Panc1 (cell line): ENCODE measurements around the gene ADGRG7. TPM values are rescaled to one million over a fixed set of nuclear protein-coding genes. Genes with fewer than 3 reads are reported as not detected.
A peak's percentile ranks its signal among the peaks of the same experiment; 100 is the strongest.

Source experiments
- ATAC-seq: fragments of 200-7000 bp; cut with Tn5 transposase; 2 replicates; pipeline ENCODE4 v1.9.1; 2020; ENCODE audit warnings: mild to moderate bottlenecking, moderate library complexity
- BruUV-seq: library from RNA; stranded (reverse); fragments of 400-500 nt; replicated peaks from 2 replicates; lab custom pipeline; 2021; lab: Mats Ljungman, UMichigan
- CTCF ChIA-PET: fragments of 300-600 bp; sonication (Branson Sonifier 250); formaldehyde crosslinking; loops from one replicate; lab custom pipeline; 2022; ENCODE audit warnings: antibody characterized with exemption; lab: Charles Lee
- POLR2A ChIA-PET: fragments of 300-600 bp; sonication (Branson Sonifier 250); formaldehyde crosslinking; loops from one replicate; lab custom pipeline; 2022; ENCODE audit warnings: antibody characterized with exemption; lab: Charles Lee
- DNase-seq: peaks from one replicate; pipeline ENCODE4 v3.0.0-alpha.2; 2010; ENCODE audit warnings: low read depth, low spot score
- H3K27ac ChIP-seq: 2 replicates; pipeline ENCODE4 v1.5.1; 2011; ENCODE audit warnings: mild to moderate bottlenecking, low read length, inconsistent platforms
- H3K27me3 ChIP-seq: fragments of 200-500 bp; sonication (Bioruptor generic); 2 replicates; pipeline ENCODE4 v1.6.0; 2014; ENCODE audit warnings: low read length, inconsistent platforms; ENCODE audit not compliant: control insufficient read depth, insufficient read depth
- H3K36me3 ChIP-seq: fragments of 200-500 bp; sonication (Bioruptor generic); 2 replicates; pipeline ENCODE4 v1.5.1; 2014; ENCODE audit warnings: inconsistent platforms, mild to moderate bottlenecking, low read length, moderate library complexity; ENCODE audit not compliant: control insufficient read depth, insufficient read depth
- H3K4me1 ChIP-seq: 2 replicates; pipeline ENCODE4 v1.5.1; 2011; ENCODE audit warnings: inconsistent platforms, mild to moderate bottlenecking, low read length, moderate library complexity; ENCODE audit not compliant: control insufficient read depth, insufficient read depth
- H3K4me3 ChIP-seq, 2 experiments: 2 replicates each; pipeline ENCODE4 v1.5.1; 2011 to 2012; ENCODE audit warnings: low read depth in 2 of 2, low read length in 2 of 2, mild to moderate bottlenecking in 2 of 2, inconsistent platforms in 1 of 2, moderate library complexity in 1 of 2
- H3K9me3 ChIP-seq: fragments of 200-500 bp; sonication (Bioruptor generic); 2 replicates; pipeline ENCODE4 v1.5.1; 2014; ENCODE audit warnings: low read depth, mild to moderate bottlenecking, inconsistent platforms, low read length, moderate library complexity; ENCODE audit not compliant: control insufficient read depth, insufficient read depth
- POLR2AphosphoS5 ChIP-seq: IDR thresholded peaks from 2 replicates; pipeline ENCODE4 v1.6.1; 2012; ENCODE audit warnings: mild to moderate bottlenecking, low read depth, low read length, moderate library complexity
- REST ChIP-seq, 2 experiments: IDR thresholded peaks; 2 replicates each; pipeline ENCODE4 v1.6.1; 2011 to 2012; ENCODE audit warnings: low read depth in 2 of 2, control low read depth in 1 of 2, low read length in 1 of 2, mild to moderate bottlenecking in 1 of 2, moderate library complexity in 1 of 2; ENCODE audit not compliant: insufficient read depth in 1 of 2
- SIN3A ChIP-seq: IDR thresholded peaks from 2 replicates; pipeline ENCODE4 v1.6.1; 2012; ENCODE audit warnings: low read depth, mild to moderate bottlenecking, low read length, moderate library complexity, borderline replicate concordance; ENCODE audit not compliant: insufficient read depth
- TCF7L2 ChIP-seq: IDR thresholded peaks from 2 replicates; pipeline ENCODE4 v1.6.1; 2011; ENCODE audit warnings: mild to moderate bottlenecking, low read depth, low read length, inconsistent platforms
- in situ Hi-C: cut with HindIII; loops from 2 replicates; pipeline ENCODE4 v1.10.0; 2016; ENCODE audit warnings: low sequenced_read_pairs, low pct_unique_long_range_greater_than_20kb
- intact Hi-C: fragments of 100-400 bp; cut with micrococcal nuclease; formaldehyde crosslinking; loops from one replicate; pipeline ENCODE4 v1.10.0; 2022; ENCODE audit not compliant: unreplicated experiment
- total RNA-seq: library from RNA; stranded (reverse); gene quantifications from one replicate; pipeline ENCODE4 v1.2.1, GENCODE V29; 2021; ENCODE audit not compliant: unreplicated experiment
- TF ChIP-seq, protein P1 (sequence below): fragments of 450-650 bp; IDR thresholded peaks from 2 replicates; pipeline ENCODE4 v1.5.1; 2017; ENCODE audit warnings: mild to moderate bottlenecking

Gene ADGRG7
- total RNA-seq, 1 experiment from 2014 or later = not detected

GRCh38 chr3:100600181-100601042 lies 9.0 kb upstream of the ADGRG7 start:
- DNase-seq (no peak), ATAC-seq (no peak)
- no peak overlapping the region for H3K4me3 ChIP-seq
- no peaks in the 10 kb centered on the region for H3K36me3 ChIP-seq
- TF ChIP-seq SIN3A = no peak
- no peak for TF ChIP-seq REST (IDR thresholded peaks at IDR 0.05; ENCODE audit: insufficient read depth in 1 of 2, low read depth in 2 of 2, low read length in 1 of 2)
- TF ChIP-seq TCF7L2 = no peak
- no peak for TF ChIP-seq POLR2AphosphoS5
- TF ChIP-seq, protein P1, sequence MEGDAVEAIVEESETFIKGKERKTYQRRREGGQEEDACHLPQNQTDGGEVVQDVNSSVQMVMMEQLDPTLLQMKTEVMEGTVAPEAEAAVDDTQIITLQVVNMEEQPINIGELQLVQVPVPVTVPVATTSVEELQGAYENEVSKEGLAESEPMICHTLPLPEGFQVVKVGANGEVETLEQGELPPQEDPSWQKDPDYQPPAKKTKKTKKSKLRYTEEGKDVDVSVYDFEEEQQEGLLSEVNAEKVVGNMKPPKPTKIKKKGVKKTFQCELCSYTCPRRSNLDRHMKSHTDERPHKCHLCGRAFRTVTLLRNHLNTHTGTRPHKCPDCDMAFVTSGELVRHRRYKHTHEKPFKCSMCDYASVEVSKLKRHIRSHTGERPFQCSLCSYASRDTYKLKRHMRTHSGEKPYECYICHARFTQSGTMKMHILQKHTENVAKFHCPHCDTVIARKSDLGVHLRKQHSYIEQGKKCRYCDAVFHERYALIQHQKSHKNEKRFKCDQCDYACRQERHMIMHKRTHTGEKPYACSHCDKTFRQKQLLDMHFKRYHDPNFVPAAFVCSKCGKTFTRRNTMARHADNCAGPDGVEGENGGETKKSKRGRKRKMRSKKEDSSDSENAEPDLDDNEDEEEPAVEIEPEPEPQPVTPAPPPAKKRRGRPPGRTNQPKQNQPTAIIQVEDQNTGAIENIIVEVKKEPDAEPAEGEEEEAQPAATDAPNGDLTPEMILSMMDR = no peak
- no peak overlapping the region for H3K27ac ChIP-seq
- no peaks in the 10 kb centered on the region for H3K4me1 ChIP-seq
- ChIA-PET POLR2A (interaction anchor here (0.6 kb wide), 1 partner anchor 160 kb away, joined by 3 read pairs; no protein-coding TSS in a partner anchor), CTCF (no interaction called here)
- in situ Hi-C loops = no loop called here
- H3K9me3 ChIP-seq = no peaks in the 10 kb centered on the region
- intact Hi-C loops = no loop called here
- H3K27me3 ChIP-seq = peaks cover 7% of the 10 kb centered on the region; the same call in 1 of the 2 replicates
- BruUV-seq = no TSS peak

DNA sequence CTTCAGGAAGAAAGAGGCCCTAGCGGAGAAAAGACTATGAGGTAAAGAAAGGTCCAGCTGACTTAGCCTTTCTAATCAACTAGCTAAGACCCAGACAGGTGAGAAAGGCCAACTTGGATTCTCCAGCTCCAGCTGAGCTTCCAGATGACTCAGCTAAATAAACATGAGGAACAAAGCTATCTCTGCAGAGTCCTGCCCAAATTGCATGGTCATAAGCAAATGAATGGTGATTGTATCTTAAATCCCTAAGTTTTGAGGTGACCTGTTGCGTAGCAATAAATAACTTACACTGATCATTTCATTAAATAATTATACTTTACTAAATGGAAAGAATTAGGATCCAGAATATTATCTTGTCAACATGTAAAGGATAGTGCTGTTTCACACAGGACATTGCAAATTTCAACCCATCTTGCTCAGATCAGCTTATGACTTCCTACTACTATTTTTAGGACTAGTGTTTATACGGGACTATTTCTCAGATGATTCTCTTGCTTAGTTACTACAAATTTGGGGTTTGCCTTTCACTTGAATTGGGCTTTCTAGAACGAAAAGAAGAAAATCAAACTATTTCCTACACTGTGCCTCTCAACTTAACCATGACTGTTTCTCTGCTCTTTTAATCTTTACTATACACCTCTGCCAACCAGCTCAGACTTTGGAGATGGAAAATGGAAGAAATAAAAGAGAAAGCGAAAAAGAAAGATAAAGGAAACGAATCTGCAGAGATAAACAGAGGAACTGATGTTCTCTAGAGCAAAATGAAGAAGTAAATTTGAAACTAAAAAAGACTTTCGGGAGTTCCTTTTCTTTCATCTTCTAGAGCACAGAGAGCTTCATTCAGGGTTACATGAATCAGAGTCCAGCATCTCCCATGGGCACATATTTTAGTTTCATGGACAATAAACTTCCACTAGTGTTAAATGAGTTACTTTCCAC lies 6.6 kb upstream of the ADGRG7 start:
- DNase-seq (no peak), ATAC-seq (0 out of 2 replicates have a peak, but pooled peaks have one; percentile 12)
- Histone ChIP-seq H3K27ac (no peak overlapping the region), H3K4me3 (no peak overlapping the region), H3K9me3 (no peaks in the 10 kb centered on the region), H3K27me3 (peaks cover 9% of the 10 kb centered on the region; the same call in 1 of the 2 replicates), H3K36me3 (no peaks in the 10 kb centered on the region), H3K4me1 (no peaks in the 10 kb centered on the region)
- no peak for TF ChIP-seq TCF7L2
- no peak for TF ChIP-seq SIN3A
- TF ChIP-seq, protein P1 = no peak
- no peak for TF ChIP-seq POLR2AphosphoS5
- TF ChIP-seq REST (IDR thresholded peaks at IDR 0.05; ENCODE audit: insufficient read depth in 1 of 2, low read depth in 2 of 2, low read length in 1 of 2) = no peak
- in situ Hi-C loops = no loop called here
- intact Hi-C loops = no loop called here
- ChIA-PET CTCF (interaction anchor here (1.1 to 1.4 kb wide), 2 partner anchors 32 to 140 kb away, joined by 3 to 4 read pairs; no protein-coding TSS in a partner anchor), POLR2A (no interaction called here)
- no TSS peak for BruUV-seq
